Stromal cell of bone marrow (primary cell): Measurements from ENCODE around the gene MAPK12.
"Not testable (repeated sequence)": the region's sequence is repeated elsewhere in the genome, so short reads cannot be mapped to it uniquely, and the experiment has no call there.

Source experiments
- DNase-seq: peaks from one replicate; pipeline ENCODE4 v3.0.0-alpha.2; 2012; ENCODE audit warnings: low read depth

MAPK12 gene

GRCh38 chr22:50216055-50216683, 45.3 kb downstream of the MAPK12 start:
- DNase-seq = no peak

- no peak for DNase-seq
Measured at GRCh38 chr22:50215297-50216054, 46.0 kb downstream of the MAPK12 start.

DNA sequence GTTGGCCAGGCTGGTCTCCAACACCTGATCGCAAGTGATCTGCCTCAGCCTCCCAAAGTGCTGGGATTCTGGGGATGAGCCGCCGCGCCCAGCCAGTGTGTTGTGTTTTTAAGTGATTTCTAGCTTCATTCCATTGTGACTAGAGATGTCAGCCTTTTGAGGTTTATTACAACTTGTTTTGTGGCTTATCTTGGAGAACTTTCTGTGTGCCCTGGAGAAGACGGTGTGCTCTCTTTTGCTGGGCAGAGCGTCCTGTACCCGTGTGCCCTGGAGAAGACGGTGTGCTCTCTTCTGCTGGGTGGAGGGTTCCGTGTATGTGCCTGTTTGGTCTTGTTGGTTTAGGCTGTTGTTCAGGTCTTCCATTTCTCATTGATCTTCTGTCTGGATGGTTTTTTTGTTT, 48.2 kb downstream of the MAPK12 start:
- no peak for DNase-seq

GRCh38 chr22:50211147-50211546, 50.3 kb downstream of the MAPK12 start:
- no peak for DNase-seq

- DNase-seq = no peak
Measured at GRCh38 chr22:50210378-50211139, 50.9 kb downstream of the MAPK12 start.

- DNase-seq = peak; percentile 47
Measured at GRCh38 chr22:50209893-50210292, 51.6 kb downstream of the MAPK12 start.

- DNase-seq = no peak
Measured at GRCh38 chr22:50208939-50209892, 52.3 kb downstream of the MAPK12 start.

DNA sequence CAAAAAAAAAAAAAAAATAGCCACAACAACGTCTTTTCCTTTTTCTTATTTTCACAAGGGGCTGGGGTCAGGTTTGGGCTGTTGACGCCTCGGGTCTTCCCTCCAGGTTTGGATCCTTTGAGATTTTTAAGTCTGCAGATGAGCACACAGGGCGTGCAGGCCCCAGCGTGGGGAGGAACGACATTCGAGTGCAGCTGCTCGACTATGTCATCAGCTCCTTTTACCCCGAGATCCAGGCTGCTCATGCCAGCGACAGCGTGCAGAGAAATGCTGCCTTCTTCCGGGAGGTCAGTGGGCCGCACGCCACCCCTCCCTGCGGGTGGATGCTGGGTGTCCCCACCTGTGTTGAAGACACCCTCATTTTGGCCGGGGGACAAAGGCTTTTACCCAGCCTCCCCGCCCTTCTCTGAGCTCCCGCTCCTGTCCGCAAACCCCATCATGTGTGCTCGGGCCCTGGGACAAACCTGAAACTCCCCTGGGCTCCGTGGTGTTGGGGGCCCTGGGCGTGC, 53.0 kb downstream of the MAPK12 start:
- DNase-seq = no peak

DNA sequence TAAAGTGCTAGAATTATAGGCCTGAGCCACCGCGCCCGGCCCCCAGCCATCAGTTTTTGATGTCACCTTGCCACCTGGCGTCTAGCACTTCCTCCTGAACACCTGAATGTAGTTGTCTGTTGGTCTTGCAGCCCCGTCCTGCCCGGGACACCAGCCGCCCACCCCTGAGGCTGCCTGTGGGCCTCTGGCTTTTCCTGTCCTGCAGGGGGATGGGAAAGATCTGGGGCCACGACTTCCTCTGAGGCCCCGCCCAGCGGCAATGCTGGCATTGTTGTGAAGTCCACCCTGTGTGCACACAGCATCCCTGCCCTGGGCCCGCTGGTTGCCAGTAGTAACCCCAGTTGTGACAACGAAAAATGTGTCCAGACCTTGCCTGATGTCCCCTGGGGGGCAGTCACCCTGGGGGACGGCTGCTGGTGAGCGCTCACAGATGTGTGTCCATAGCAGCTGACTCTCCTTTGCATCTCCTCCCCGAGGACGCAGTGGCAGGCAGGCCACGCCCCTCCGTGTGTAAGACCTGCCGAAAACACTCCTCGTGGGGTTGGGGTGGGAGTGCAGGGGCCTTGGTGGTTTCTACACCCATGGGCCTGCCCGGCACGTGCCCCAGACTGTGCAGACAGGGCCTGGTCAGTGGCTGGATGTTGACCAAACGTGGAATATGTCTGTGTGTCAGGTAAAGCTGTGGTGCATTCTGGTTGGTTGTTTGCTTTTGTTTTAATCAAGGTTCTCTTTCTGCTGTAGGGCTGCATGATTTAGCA, 53.9 kb downstream of the MAPK12 start:
- no peak for DNase-seq

DNA sequence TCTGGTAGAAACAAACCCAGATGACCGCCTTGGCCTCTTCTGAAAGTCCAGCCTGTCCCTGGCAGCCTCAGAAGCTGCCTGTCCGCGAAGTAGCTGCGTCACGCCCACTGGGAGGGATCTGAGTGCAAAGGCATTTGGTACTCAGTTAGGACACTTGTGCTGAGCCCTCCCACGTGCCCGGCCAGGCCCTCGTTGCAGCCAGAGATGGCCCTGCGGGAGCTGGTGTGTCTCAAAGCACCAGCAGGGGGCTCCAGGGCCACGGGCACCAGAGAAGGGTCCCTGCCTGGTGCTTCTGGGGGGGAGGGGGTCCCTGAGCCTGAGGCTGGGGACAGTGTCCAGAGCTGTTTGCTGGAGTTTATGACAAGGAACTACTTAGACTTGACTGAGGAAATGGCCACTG, 54.9 kb downstream of the MAPK12 start:
- no peak for DNase-seq

DNA sequence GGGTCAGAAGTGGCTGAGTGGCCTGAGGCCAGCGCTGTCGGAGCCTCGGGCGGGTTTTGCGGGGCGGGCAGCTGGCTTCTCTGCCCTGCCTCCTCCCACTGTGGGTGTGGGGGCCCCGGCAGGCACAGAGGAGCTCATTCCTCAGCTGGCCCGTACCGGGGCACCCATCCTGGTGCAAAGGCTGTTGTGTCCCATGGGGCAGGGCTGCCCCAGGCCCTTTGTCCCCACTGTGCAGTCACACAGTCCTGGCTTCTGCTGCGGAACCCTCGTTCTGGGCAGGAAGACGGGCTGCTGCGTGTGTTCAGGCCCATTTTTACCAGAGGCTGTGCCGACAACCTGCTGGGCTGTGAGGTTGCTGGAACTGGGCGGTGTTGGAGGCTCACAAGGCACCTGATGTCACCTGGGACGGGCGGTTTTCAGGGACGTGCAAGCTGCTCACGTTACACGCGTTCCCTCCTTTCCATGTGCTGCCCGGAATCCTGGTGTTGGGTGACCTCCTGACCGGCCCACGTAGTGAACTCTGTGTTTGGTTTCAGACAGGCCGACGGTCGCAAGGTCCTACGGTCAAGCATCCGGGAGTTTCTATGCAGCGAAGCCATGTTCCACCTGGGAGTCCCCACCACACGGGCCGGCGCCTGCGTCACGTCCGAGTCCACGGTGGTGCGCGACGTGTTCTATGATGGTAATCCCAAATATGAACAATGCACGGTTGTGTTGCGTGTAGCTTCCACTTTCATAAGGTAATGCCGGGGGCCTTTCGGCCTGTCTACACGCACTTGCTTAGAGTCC, 55.5 kb downstream of the MAPK12 start:
- no peak for DNase-seq

- not testable (repeated sequence) for DNase-seq
Measured at GRCh38 chr22:50204998-50205397, 56.5 kb downstream of the MAPK12 start.

- no peak for DNase-seq
Measured at GRCh38 chr22:50204571-50204970, 56.9 kb downstream of the MAPK12 start.

DNA sequence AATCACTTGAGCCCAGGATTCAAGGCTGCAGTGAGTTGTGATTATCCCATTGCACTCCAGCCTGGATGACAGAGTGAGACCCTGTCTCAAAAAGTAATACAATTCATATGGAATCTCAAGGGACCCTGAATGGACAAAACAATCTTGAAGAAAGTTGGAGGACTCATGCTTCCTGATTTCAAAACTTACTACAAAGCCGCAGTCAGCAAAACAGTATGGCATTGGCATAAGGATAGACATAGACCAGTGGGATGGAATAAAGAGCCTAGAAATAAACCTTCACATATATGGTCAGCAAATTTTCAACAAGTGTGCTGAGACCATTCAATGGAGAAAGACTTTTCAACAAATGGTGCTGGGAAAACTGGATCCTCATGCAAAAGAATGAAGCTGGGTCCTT, 58.2 kb downstream of the MAPK12 start:
- no peak for DNase-seq
